MG63 (cell line): ENCODE data around the gene HTR7. TPM values are rescaled to one million over a fixed set of nuclear protein-coding genes. Genes with fewer than 3 reads are reported as not detected.
"Not testable (repeated sequence)": the region's sequence is repeated elsewhere in the genome, so short reads cannot be mapped to it uniquely, and the experiment has no call there.

Experiments
- DNase-seq: peaks from one replicate; pipeline ENCODE4 v3.0.0-alpha.2; 2020
- H3K27me3 ChIP-seq: fragments of 250-450 bp; sonication (Bioruptor Pico); 2 replicates; pipeline ENCODE4 v1.5.1; 2020; ENCODE audit warnings: mild to moderate bottlenecking, moderate library complexity
- H3K36me3 ChIP-seq: fragments of 250-450 bp; sonication (Bioruptor Pico); 2 replicates; pipeline ENCODE4 v1.5.1; 2020; ENCODE audit warnings: mild to moderate bottlenecking, moderate library complexity
- H3K4me3 ChIP-seq: fragments of 250-450 bp; sonication (Bioruptor Pico); 2 replicates; pipeline ENCODE4 v1.5.1; 2020; ENCODE audit warnings: mild to moderate bottlenecking, moderate library complexity
- H3K9me3 ChIP-seq: fragments of 250-450 bp; sonication (Bioruptor Pico); 2 replicates; pipeline ENCODE4 v1.5.1; 2020; ENCODE audit warnings: mild to moderate bottlenecking, moderate library complexity
- total RNA-seq: library from RNA; depleted of rRNA; stranded (reverse); fragments of >200 nt; shearing (Covaris generic); gene quantifications from 2 replicates; pipeline ENCODE4 v1.2.3, GENCODE V29; 2014; ENCODE audit warnings: low replicate concordance; rRNA removed

HTR7 gene
- 6.4 and 7.6 TPM in 2 replicates for total RNA-seq

DNA sequence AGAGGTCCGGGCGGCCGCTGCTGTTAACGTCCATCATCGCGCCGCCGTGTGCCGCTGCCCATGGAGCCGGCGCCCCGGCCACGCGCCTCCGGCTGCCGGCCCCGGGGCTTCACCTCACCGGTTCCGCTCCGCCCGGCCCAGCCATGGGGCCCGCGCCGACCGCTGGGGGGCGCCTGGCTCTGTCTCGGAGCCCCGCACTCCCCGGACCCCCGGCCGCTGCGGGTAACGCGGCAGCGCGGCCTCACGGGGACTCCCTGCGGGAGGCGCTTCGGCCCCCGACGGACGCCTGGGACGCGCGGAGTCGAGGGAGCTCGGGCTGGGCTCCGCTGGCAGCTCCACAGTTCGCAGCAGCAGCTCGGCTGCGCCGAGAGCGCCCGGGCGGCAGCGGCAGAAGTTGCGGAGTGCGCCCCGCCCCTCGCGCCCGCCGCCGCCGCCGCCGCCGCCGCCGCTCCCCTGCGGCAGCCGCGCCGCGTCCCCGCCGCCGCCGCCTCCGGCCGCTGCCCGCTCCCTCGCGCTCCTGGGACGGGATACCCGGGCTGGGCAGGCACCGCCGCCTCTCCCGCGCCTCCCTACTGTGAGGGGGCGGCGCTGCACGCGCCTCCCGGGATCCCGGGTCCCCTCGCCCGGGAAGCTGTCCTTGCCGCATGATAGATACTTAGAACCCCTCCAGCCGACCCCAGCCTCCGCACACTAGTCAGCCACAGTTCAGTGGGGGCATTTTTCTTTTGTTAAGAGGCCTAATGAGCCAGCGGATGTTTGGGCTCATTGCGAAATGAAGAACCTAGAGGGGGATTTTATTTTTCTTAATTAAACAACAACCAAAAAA is at the start of gene HTR7:
TSS of gene HTR7 (minus strand) at position 405 of the 826 bp plus-strand sequence. CDS start at position 37, 368 bp downstream.
- no peaks in the 10 kb centered on the region for H3K9me3 ChIP-seq
- no peaks in the 10 kb centered on the region for H3K36me3 ChIP-seq
- H3K4me3 ChIP-seq: peak within 1 kb of the TSS; percentile 58
- H3K27me3 ChIP-seq: no peaks in the 10 kb centered on the region
- peak; percentile 68 for DNase-seq

DNA sequence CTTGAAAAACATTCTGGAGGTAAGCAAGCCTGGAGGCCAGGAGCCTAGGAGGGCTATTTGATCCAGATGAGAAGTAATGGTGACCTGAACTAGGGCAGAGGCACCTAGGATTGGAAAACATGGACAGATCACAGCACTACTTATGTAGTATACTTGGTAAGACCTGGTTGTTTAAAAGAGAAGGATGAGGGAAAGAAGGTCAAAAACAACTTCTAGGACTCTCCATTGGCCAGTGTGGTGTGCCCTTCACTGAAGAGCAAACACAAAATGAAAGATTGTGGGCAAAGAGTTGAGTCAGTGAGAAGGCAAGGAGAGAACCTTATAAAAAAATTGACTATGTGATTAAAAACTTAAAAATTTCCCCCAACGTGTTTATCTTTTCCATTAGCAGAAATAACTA is 48.8 kb upstream of the HTR7 start:
- no peak for DNase-seq
- Histone ChIP-seq H3K9me3 (no peaks in the 10 kb centered on the region), H3K4me3 (no peak overlapping the region), H3K27me3 (no peaks in the 10 kb centered on the region), H3K36me3 (peaks cover 9% of the 10 kb centered on the region)

DNA sequence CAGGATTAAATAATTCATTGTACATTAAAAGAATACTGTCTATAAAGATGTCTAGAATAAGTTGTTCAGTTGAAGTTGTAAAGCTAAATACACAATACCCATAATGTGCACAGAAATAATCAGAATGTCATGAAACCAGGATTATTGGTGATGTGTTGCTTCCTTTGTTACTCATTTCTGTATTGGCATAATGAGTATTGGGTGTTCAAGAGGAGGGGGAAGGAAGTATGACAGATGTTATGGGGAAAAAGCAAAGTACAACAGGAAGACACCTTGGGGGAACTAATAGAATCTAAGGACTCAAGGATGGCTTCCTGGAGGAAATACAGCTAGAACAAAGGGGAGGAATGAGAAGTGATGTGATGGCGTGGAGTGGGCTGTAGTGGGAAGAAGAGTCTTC is 48.1 kb upstream of the HTR7 start:
- H3K4me3 ChIP-seq: no peak overlapping the region
- DNase-seq: no peak
- no peaks in the 10 kb centered on the region for H3K27me3 ChIP-seq
- peaks cover 9% of the 10 kb centered on the region for H3K36me3 ChIP-seq
- H3K9me3 ChIP-seq: no peaks in the 10 kb centered on the region

DNA sequence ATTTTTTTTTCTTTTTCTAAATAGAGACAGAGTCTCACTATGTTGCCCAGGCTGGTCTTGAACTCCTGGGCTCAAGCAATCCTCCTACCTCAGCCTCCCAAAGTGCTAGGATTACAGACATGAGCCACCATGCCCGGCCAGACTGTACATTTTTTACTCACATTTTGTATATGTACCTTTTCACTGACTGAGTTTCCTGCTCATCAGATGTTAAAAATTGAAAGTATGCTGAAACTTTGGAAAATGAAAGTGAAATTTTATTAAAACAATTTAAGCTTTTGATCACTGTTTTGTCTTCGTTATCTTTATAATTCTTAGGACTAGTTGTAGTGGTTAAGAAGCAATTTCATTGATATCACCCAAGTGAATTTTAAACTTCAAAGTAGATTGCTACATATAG is 39.1 kb upstream of the HTR7 start:
- not testable (repeated sequence) for H3K4me3 ChIP-seq, H3K9me3 ChIP-seq, DNase-seq, H3K27me3 ChIP-seq
- peaks cover 41% of the 10 kb centered on the region for H3K36me3 ChIP-seq

DNA sequence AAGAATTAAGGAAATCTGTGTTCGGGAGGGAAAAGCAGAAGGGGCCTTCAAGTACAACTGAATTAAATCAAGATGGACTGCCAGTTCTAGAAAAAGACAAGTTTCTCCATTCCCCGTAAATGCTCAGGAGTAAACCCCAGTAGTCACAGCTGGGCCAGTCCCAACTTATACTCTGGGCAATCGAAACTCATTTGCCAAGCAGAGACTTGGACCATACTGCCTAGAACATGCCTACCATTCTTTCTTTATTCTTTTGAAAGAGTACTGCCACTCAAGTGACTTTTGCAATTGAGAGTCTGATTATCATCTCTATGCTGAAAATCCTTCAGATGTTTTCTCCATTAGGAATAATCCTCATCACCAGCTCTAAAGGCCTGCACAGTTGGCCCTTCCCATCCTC is 35.4 kb upstream of the HTR7 start:
- peaks cover 60% of the 10 kb centered on the region for H3K36me3 ChIP-seq
- H3K9me3 ChIP-seq: no peaks in the 10 kb centered on the region
- no peaks in the 10 kb centered on the region for H3K27me3 ChIP-seq
- no peak for DNase-seq
- H3K4me3 ChIP-seq: no peak overlapping the region

DNA sequence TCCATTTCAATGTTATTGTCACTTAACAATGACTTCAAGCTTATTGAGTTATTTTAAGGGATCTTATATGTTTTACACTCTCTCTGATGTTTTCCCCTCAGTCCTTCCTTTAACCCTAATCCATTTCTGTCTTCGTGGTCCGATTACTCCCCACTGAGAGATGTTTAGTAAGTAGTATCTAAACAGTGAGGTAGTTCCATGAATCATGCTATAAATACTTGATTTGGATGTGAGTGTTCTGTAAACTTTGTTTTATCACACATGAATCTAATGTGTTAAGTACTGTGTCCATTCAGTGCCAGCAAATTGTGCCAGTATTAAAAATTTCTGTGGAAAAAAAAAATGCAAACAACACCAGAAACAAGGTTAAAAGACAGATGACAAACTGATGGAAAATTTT is 32.5 kb upstream of the HTR7 start:
- Histone ChIP-seq H3K27me3 (no peaks in the 10 kb centered on the region), H3K4me3 (no peak overlapping the region), H3K9me3 (no peaks in the 10 kb centered on the region), H3K36me3 (peaks cover 71% of the 10 kb centered on the region)
- DNase-seq: no peak

DNA sequence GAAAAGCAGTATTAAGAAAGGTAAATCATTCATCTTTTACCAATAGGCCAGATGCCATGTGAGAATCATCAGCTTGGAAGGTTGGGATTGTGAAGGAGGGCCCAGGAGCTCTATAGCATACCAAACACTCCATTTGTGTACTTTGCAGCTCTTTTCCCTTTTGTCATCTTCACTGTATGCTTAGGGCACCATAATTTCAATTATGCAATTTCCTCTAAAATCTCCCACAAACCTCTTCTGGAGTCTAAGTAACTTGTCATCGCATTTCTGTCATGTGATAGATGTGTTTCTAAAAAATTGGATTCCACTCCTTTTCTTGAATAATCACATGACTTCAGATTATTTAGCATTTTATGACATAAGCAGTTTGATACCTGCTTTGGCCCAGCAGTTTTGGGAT is 31.8 kb upstream of the HTR7 start:
- no peaks in the 10 kb centered on the region for H3K9me3 ChIP-seq
- peaks cover 66% of the 10 kb centered on the region for H3K36me3 ChIP-seq
- no peaks in the 10 kb centered on the region for H3K27me3 ChIP-seq
- DNase-seq: no peak
- no peak overlapping the region for H3K4me3 ChIP-seq

DNA sequence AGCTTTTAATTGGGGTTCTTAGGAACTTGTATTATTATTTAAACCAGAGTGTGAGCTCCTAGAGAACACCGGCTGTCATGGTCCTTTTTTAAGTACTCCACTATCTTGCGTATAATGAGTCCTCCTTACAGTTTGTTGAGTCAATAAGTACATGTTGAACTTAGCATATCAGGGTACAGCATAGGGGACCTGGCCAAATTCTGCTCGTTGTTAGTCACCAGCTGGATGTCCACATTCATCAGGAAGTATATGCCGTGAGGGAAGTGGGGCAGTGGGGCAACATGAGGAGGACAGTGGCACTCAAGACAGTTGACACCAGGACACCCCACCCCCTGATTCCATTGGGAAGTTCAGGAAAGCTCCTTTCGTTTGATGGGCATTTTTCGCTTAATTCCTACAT is 30.5 kb upstream of the HTR7 start:
- peak; percentile 7 for DNase-seq
- no peak overlapping the region for H3K4me3 ChIP-seq
- no peaks in the 10 kb centered on the region for H3K9me3 ChIP-seq
- peaks cover 60% of the 10 kb centered on the region for H3K36me3 ChIP-seq
- no peaks in the 10 kb centered on the region for H3K27me3 ChIP-seq

DNA sequence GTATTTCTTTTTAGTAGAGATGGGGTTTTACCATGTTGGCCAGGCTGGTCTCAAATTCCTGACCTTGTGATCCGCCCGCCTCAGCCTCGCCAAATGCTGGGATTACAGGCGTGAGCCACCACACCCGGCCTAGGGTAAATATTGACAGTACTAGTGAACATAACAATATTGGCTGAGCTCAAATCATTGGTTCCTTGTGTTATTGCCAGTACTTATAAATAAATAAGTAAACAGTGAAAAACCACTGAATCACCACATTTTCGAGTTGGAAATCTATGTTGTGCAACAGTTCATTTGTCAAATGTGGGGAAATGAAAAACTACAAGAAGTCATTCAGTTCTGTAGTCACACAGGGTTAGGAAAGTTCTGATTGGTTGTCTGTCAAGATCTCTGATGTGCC is 29.7 kb upstream of the HTR7 start:
- peaks cover 57% of the 10 kb centered on the region for H3K36me3 ChIP-seq

DNA sequence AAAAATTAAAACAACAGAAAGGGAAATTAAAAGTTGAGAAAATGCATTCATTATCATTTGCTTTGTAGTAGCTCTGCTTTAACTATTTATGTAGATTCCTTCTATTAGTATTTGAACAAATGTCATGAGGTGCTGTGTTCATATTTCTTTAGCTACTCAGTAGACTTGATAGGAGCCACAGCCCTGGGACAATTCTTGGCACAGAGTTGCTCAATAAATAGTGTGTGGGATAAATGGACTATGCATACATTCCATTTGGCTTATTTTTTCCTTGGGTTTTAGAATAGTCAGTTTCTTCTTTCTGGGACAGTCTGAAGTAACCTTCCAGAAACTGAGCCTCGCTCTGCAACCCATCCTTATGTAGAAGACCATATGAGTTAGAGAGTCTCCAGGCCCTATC is 27.3 kb upstream of the HTR7 start:
- no peak overlapping the region for H3K4me3 ChIP-seq
- H3K36me3 ChIP-seq: peaks cover 51% of the 10 kb centered on the region
- no peaks in the 10 kb centered on the region for H3K27me3 ChIP-seq
- peak; percentile 61 for DNase-seq
- H3K9me3 ChIP-seq: no peaks in the 10 kb centered on the region

More for the DNA sequence above, 29.7 kb upstream of the HTR7 start:
- peak; percentile 55 for DNase-seq
- no peak overlapping the region for H3K4me3 ChIP-seq
- no peaks in the 10 kb centered on the region for H3K27me3 ChIP-seq
- H3K9me3 ChIP-seq: no peaks in the 10 kb centered on the region

DNA sequence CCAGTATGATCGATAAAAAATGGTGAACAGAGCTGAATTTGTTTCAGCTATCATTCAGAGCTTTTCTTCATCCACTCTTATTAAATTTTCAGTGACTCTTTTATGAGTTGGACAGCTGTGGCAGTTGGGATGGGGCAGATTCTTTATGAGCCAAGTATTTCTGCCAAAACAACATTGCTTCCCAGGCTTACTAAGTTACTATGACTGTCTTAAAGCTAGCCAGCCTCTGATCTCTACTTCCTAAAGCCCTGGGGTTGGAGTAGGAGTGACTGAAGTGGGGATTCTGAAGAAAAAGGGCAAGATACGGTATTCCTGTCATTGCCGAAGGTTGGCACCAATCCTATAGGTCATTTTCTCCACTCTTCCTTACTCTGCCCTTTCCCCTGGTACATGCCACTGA is 26.6 kb upstream of the HTR7 start:
- Histone ChIP-seq H3K27me3 (no peaks in the 10 kb centered on the region), H3K36me3 (peaks cover 50% of the 10 kb centered on the region), H3K4me3 (no peak overlapping the region), H3K9me3 (no peaks in the 10 kb centered on the region)
- peak; percentile 44 for DNase-seq

DNA sequence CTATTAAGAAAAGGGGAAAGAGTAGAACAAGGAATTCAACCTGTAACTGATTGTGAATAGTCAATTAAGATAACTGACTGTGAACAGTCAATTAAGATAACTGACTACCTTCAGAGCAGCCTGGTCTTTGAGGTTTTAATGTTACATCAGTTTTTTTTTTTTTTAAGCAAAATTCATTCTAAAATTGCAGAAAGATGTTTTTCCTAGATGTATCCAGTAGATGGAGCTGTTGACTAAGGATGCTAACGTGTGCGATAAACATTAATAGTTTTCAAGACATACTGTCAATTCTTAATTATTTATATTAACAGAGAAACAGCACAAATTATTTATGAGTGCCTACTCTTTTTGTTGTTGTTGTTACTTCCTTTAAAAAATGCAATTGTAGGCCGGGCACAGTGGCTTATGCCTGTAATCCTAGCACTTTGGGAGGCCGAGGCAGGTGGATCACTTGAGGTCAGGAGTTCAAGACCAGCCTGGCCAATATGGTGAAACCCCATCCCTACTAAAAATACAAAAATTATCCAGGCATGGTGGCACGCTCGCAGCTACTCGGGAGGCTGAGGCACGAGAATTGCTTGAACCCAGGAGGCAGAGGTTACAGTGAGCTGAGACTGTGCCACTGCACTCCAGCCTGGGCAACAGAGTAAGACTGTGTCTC is 22.4 kb upstream of the HTR7 start:
- DNase-seq, H3K9me3 ChIP-seq, H3K27me3 ChIP-seq, H3K4me3 ChIP-seq: not testable (repeated sequence)
- peaks cover 31% of the 10 kb centered on the region for H3K36me3 ChIP-seq

DNA sequence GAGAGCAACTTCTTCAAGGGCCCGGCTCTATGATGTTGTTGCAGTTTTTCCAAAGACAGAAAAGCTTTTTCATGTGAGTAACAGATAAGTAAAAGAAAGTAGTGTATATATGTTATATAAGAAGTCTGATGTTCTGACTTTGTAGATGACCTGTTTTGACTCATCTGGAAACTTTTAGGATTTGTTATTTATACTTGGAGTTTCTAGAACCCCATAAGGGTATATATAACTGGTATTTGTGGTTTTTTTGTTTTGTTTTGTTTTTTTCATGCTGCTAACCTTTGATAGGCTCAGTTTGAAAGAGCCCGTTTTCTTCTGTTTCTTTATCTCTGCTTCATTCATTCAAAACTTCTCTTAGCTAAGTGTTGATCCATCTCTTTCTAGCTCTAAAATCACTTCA is 21.2 kb upstream of the HTR7 start:
- peaks cover 34% of the 10 kb centered on the region for H3K36me3 ChIP-seq
- DNase-seq: no peak

DNA sequence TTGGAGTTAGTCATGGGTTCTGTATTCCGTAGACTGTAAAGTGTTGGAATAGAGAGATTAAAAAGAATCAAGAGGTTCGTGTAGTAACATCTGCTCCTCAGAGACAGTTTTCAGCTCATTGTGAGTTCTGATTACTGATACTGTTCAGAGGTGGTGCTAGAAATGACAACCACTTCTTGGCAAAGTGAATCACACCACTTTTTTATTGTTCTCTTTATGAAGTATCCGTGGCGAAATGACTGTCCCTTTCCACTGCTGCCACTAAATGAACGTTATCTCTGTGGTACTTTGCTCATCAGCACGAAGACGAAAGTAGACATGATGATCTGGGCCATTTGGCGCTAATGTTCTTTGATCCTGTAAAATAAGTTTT is 14.8 kb upstream of the HTR7 start:
- H3K36me3 ChIP-seq: peaks cover 19% of the 10 kb centered on the region
- H3K27me3 ChIP-seq: no peaks in the 10 kb centered on the region
- no peak for DNase-seq
- H3K4me3 ChIP-seq: peak overlapping the region; percentile 97
- H3K9me3 ChIP-seq: peaks cover 6% of the 10 kb centered on the region

More for the DNA sequence above, 21.2 kb upstream of the HTR7 start:
- H3K27me3 ChIP-seq: no peaks in the 10 kb centered on the region
- no peak overlapping the region for H3K4me3 ChIP-seq
- H3K9me3 ChIP-seq: no peaks in the 10 kb centered on the region

DNA sequence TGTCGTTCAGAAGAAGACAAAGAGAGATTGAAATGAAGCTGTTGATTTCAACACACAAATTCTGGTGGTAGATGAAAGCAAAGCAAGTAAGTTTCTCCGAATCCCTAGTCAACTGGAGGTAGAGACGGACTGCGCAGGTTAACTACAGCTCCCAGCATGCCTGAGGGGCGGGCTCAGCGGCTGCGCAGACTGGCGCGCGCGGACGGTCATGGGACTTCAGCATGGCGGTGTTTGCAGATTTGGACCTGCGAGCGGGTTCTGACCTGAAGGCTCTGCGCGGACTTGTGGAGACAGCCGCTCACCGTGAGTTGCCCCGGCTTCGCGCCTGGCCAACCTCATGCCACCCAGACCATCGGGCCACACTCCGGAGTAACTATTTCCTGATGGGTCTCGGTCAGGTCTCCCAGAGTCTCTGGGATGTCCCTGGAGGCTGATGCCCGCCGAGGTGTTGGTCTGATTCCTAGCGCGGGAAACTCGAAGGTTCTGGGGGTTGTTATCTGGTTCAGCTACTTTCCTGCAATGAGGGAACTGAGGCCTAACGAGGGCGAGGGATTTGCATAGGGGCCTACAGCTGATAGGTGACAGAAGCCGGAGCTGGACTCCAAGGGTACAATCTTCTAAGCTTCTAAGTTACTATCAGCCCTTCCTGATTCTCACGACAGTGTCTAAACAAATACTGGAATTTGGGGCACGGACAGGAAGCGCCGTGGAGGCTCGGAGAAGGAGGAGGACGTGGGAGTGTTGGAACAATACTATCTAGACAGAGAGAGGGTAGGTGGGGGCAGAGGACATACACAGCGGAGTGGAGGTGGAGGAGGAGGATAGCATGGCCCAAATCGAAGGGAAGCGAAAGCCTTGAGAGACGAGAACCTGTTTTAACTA is 14.2 kb upstream of the HTR7 start, which contains the start of gene RPP30:
TSS of gene RPP30 (plus strand) at position 209 of the 882 bp plus-strand sequence. CDS start at position 222, 13 bp downstream.
- peak; percentile 83 for DNase-seq
- peak within 1 kb of the TSS; percentile 97 for H3K4me3 ChIP-seq

DNA sequence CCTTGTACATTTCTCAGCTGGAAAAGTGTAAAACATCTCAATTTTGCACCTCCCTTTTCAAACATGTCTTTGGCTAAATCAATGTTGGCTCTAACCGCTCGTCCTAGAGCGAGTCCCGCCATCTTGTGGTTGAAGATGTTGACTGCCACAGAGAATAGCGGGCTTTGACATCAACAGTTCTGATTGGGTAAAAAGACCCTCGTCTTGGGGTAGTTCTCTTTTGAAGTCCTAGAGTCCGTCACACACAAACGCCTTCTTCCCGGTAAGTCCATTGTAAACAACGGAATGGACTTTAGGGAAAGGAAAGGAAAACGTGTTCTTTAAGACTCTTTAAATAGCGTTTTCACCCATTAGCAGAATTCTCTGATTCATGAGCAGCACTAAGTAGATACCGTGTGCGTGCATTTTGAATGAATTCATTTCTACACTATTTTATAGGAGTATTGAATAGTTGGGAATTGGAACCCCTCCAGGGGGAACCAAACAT is 13.5 kb upstream of the HTR7 start:
- peaks cover 12% of the 10 kb centered on the region for H3K36me3 ChIP-seq
- H3K4me3 ChIP-seq: peak overlapping the region; percentile 97
- no peaks in the 10 kb centered on the region for H3K27me3 ChIP-seq
- peaks cover 6% of the 10 kb centered on the region for H3K9me3 ChIP-seq
- DNase-seq: peak; percentile 35

More for the DNA sequence above, 14.2 kb upstream of the HTR7 start, which contains the start of gene RPP30:
- no peaks in the 10 kb centered on the region for H3K27me3 ChIP-seq
- peaks cover 6% of the 10 kb centered on the region for H3K9me3 ChIP-seq
- peaks cover 19% of the 10 kb centered on the region for H3K36me3 ChIP-seq
